Raji (cell line): ENCODE results near the gene HIPK1.

Experiments used
- POLR2A ChIP-seq: IDR thresholded peaks from 2 replicates; pipeline ENCODE4 v1.6.1; 2011; ENCODE audit warnings: low read depth, low read length, control low read depth; ENCODE audit not compliant: insufficient read depth

Gene HIPK1

DNA sequence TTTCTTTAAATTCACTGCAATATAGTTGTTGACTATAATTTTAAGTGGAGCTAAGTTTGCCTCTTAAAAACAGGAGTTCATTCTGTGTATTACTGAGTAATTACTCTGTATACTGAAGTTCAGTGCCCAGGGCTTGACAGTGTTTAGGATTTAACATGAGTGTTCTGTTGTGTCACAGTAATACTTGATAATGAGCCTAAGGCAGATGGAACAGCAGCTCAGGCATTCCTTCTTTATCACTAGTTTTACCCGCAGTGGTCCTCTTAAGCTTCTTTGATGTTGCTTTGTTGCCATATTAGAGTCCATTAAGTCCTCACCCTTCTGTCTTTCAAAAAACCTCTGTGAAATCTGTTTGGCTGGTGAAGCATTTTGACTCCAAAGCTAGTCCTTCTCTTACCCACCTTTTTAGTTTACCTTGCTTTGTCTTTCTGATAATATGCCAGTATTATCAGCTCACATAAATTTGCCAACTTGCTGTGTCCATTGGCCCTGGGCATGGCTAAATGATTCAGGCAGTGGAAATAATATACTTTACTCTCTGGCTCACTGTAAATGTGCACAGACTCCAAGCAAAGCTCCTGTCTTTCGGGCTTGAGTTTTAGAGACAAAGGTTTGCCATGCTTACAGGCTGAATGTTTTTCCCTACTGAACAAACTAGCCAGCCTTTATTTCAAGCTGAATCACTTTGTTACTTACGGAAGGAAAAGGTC lies 17.7 kb downstream of the HIPK1 start:
- TF ChIP-seq POLR2A, result no peak

DNA sequence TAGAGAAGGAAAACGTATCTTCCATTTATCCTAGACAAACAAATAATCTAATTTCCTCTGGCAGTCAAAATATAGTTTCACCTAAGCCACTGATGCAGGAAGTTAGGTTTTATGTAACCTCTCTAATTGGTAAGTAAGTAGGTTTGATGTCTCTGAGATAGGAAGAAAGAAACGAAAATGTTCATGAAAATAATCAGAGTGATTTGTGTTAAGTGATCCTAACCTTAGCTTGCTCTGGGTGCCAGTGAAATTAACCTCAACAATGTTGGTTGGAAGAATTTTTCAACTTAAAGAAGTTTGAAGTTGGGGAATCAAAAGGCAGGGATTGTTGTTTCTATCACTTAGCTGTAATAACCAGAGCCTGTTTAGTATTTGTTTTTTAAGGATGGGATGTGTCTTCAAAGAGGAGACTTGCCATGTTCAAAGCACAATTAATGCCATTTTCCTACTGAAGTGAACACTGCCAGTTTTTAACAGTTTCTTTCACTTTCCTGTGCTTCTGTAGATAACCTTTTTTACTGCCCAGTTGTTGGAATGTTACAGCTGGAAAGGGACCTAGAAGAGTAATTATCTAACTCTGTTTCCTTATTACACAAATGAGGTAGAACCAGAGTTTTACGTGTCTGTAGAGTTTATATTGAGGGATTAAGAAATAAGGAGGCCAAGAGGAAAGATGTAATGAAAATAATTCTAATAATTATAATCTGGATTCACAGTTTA lies 18.4 kb downstream of the HIPK1 start:
- TF ChIP-seq POLR2A, result no peak

DNA sequence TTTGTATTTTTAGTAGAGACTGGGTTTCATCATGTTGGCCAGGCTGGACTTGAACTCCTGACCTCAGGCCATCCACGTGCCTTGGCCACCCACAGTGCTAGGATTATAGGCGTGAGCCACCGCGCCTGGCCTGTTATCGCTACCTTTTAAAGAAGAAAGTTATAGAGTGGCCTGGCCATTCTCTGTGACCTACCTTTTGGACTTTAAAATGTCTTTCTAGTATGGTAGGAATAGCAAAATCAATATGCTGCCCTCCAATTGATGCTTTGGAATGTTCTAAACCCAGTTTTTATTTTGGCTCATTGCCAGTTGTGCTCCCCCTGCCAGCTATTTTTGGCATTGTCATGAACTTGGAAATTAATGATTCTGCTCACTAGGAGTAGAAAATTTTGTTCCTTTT lies 19.9 kb downstream of the HIPK1 start:
- no peak for TF ChIP-seq POLR2A

DNA sequence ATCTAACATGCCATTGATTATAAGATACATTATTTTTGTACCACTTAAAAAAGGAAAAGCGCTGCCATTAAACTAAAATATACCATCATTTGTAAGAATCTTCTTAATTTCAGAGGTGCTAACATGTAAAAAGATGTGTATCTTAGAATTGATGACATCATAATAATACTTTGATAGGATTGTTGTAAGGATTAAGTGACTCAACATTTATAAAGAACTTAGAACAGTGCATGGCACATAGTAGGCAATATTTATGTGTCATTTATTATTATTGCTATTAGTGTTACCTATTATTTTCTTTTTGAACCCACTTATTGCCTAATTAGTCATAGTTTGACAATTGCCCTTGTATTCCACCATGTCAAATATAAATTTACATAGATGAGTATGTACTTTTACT lies 21.8 kb downstream of the HIPK1 start:
- TF ChIP-seq POLR2A, result no peak

DNA sequence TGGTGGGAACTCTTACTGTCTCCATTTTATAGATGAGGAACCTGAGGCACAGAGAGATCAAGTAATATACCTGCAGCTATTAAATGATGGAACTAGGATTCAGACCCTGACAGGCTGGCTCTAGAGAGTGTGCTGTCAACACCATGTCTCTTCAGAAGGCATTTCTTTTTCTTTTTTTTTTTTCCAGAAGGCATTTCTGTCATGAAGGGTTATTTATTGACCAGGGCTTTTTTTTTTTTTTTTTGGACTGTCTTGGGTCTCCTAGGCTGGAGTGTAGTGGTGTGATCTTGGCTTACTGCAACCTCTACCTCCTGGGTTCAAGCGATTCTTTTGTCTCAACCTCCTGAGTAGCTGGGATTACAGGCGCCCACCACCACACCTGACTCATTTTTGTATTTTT lies 22.6 kb downstream of the HIPK1 start:
- no peak for TF ChIP-seq POLR2A

DNA sequence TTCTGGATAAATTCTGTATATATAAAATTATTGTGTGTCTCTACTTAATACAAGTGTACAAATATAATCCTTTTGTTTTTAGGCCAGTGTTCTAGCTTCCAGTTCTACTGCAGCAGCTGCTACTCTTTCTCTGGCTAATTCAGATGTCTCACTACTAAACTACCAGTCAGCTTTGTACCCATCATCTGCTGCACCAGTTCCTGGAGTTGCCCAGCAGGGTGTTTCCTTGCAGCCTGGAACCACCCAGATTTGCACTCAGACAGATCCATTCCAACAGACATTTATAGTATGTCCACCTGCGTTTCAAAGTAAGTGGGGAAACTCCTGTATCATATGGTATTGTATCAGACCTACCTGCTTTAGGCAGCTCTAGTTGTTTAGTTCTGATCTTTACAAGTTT lies 28.9 kb downstream of the HIPK1 start:
- no peak for TF ChIP-seq POLR2A

DNA sequence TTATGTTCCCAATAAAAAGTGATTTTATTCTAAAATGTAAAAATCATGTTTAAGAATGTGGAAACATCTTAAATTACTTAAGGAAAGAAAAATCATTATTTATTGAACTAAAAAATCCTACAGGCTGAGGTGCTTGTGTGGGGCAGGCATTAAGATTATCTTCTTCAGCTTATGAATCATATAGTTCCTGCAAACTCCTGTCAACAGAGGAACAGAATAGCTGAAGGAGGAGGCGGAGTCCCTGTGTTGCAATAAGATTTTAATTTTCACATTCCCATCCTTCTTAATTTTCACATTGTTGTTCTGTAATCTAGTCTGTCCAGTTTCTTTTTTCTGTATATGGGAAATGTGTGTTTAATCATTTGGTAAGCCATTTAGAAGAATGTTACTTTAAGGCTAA lies 29.6 kb downstream of the HIPK1 start:
- TF ChIP-seq POLR2A, result no peak

DNA sequence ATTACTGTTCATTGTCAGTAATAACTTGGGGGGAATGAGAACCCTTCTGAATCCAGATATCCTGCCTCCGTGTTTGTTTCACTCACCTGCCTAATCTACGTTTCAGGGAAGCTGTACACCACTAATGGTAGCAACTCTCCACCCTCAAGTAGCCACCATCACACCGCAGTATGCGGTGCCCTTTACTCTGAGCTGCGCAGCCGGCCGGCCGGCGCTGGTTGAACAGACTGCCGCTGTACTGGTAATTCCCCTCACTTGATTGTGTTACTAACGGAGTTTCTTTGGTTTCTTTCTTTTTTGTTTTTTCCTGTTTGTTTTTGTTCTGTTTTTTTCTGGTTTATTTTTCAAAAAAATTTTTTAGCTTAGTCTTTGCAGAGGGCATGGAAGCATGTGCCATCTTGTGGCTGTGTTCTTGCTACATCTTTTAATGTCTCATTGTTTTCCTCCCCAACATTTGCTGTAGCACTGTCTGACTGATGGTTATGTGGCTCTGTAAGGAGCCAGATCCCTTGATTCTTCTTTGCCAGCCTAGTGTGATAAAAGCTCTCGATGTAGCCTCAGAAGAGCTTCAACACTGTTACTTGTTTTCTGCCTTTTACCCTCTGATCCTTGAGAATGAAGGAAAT lies 34.3 kb downstream of the HIPK1 start:
- no peak for TF ChIP-seq POLR2A

DNA sequence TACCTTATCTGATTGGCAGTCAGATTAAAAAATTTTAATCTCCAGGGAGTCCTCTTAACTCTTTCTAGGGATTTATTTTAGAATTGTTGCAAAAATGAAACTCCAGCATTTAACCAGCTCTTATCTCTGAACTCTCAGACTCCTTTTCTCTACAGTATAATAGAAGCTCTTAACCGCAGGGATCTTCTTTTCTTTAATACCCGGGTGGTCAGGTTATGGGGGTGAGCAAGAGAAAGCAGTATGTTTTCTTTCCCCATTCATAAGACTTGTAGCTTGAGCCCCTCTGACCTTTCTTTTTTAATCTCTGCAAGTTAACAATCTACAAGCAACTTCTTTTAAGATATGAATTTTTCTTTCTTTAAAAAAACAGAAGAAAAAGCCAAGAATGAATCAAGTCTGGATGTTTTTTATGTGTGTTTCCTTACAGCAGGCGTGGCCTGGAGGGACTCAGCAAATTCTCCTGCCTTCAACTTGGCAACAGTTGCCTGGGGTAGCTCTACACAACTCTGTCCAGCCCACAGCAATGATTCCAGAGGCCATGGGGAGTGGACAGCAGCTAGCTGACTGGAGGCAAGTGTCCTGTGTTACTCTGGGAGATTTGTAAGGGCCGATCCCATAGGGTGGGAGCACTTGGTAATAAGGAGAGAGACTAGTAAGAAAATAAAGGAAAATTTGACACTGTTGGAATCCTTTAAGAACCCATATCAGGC lies 36.7 kb downstream of the HIPK1 start:
- TF ChIP-seq POLR2A, result no peak

DNA sequence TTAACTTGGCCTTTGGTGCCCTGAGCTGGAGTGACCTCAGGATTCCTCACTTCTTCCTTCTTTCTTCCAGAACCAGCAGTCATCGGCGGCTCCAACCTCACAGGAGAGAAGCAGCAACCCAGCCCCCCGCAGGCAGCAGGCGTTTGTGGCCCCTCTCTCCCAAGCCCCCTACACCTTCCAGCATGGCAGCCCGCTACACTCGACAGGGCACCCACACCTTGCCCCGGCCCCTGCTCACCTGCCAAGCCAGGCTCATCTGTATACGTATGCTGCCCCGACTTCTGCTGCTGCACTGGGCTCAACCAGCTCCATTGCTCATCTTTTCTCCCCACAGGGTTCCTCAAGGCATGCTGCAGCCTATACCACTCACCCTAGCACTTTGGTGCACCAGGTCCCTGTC lies 43.8 kb downstream of the HIPK1 start:
- TF ChIP-seq POLR2A, result no peak

DNA sequence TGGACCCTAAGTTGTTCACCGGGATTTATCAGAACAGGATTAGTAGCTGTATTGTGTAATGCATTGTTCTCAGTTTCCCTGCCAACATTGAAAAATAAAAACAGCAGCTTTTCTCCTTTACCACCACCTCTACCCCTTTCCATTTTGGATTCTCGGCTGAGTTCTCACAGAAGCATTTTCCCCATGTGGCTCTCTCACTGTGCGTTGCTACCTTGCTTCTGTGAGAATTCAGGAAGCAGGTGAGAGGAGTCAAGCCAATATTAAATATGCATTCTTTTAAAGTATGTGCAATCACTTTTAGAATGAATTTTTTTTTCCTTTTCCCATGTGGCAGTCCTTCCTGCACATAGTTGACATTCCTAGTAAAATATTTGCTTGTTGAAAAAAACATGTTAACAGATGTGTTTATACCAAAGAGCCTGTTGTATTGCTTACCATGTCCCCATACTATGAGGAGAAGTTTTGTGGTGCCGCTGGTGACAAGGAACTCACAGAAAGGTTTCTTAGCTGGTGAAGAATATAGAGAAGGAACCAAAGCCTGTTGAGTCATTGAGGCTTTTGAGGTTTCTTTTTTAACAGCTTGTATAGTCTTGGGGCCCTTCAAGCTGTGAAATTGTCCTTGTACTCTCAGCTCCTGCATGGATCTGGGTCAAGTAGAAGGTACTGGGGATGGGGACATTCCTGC lies 46.2 kb downstream of the HIPK1 start:
- no peak for TF ChIP-seq POLR2A

DNA sequence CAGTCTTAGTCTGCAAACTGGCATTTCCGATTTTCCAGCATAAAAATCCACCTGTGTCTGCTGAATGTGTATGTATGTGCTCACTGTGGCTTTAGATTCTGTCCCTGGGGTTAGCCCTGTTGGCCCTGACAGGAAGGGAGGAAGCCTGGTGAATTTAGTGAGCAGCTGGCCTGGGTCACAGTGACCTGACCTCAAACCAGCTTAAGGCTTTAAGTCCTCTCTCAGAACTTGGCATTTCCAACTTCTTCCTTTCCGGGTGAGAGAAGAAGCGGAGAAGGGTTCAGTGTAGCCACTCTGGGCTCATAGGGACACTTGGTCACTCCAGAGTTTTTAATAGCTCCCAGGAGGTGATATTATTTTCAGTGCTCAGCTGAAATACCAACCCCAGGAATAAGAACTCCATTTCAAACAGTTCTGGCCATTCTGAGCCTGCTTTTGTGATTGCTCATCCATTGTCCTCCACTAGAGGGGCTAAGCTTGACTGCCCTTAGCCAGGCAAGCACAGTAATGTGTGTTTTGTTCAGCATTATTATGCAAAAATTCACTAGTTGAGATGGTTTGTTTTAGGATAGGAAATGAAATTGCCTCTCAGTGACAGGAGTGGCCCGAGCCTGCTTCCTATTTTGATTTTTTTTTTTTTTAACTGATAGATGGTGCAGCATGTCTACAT lies 47.6 kb downstream of the HIPK1 start:
- TF ChIP-seq POLR2A, result no peak

DNA sequence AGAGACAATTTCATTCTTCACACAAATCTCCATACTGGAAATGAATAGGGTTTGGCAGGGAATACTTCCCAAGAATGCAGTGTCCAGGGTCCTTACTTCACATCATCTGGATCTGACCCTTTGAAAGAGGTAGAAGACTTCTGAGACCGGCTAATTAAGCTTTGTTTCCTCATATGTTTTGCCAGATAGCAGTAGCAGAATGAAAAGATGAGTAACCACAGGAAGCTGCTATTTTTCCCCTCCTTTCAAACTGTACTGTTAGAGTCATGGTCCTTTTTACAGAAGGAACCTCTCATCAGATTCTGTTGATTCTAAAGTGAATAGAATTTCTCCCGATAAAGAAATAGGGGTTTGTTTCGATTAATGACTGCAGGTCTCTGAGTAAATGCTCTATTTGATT lies 48.8 kb downstream of the HIPK1 start:
- TF ChIP-seq POLR2A, result no peak

DNA sequence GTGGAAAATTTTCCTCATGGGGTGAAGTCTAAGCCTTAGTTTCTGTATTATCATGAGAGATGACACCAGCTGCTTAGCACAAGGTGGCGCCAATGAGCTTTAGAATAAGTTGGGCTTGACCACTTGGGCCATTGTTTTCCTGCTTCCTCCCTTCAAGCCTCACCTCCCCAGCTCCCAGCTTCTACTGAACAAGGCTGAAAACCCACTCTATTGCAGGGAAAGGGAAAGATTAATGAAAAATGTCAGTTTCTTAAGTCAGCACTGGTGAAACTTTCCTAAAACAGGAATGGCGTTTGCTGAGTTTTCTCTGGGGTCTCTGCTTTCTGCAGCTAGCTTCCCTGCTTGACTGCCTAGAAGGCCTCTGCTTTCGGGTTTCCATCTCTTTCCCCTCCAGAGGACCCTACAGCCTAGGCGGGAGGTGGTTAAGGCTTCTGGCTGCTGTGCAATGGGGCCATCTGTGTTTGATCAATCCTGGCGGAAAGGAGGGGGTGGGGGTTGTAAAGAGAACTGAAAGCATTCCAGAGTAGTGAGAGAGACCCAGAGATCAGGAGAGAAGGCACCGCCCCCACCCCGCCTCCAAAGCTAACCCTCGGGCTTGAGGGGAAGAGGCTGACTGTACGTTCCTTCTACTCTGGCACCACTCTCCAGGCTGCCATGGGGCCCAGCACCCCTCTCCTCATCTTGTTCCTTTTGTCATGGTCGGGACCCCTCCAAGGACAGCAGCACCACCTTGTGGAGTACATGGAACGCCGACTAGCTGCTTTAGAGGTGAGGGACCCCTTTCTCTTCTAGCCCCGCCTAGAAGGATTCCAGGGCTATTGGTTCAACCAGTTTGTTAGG lies 50.0 kb downstream of the HIPK1 start, which contains the start of gene OLFML3:
TSS of gene OLFML3 (plus strand) at position 612 of the 840 bp plus-strand sequence. CDS start at position 655, 43 bp downstream.
- TF ChIP-seq POLR2A, result no peak
